Stimulated activated CD8-positive, alpha-beta memory T cell treated with anti-CD3 and anti-CD28 coated beads, Interleukin-12 subunit alpha, Interleukin-12 subunit beta, amount 100 ng/mL, for 24 hours (primary cell): Measurements from ENCODE around the gene TIMM23B.
"Not testable (repeated sequence)": the region's sequence is repeated elsewhere in the genome, so short reads cannot be mapped to it uniquely, and the experiment has no call there.

Source experiments
- DNase-seq: peaks from one replicate; pipeline ENCODE4 v3.0.0-alpha.2; 2020; ENCODE audit errors: extremely low read depth

Gene TIMM23B

GRCh38 chr10:49977756-49978155, 35.9 kb downstream of the TIMM23B start:
- not testable (repeated sequence) for DNase-seq

GRCh38 chr10:49987207-49987606, 45.4 kb downstream of the TIMM23B start:
- not testable (repeated sequence) for DNase-seq

DNA sequence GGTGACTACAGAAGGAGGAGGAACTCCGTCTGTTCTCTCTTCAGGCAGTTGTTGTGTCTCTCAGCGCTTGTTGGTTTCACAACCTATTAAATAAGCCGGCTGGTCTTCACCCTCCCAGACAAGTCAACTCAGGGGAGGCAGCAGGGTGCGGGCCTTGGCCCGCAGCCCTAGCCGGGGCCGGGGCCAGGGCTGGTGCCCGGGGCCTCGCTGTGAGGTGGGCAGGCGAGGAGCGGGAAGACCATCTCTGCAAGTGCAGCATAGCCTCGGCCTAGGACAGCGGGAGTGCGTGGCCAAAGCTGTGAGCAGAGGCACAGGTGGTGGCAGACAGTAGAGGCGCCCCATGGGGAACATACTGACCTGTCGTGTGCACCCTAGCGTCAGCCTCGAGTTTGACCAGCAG, 46.5 kb downstream of the TIMM23B start, which contains the start of gene AGAP6:
Gene AGAP6 (plus strand): TSS at position 31 of the 400 bp plus-strand sequence. CDS start 310 bp downstream, at position 341.
- DNase-seq = not testable (repeated sequence)

- DNase-seq = not testable (repeated sequence)
Measured at GRCh38 chr10:49995321-49995720, 53.5 kb downstream of the TIMM23B start.

DNA sequence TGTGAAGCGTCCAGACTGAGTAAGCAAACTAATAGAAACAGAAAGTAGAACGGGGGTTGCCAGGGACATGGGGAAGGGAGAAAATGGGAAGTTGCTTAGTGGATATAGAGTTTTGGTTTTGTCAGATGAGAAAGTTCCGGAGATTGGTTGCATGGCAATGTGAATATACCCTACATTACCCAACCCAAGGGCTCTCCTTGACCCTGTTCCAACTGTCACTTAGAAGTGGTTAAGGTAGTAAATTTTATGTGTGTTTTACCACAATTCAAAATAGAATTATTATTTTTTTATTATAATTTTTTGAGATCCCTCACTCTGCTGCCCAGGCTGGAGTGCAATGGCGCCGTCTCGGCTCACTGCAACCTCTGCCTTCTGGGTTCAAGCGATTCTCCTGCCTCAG, 72.2 kb downstream of the TIMM23B start:
- not testable (repeated sequence) for DNase-seq

DNA sequence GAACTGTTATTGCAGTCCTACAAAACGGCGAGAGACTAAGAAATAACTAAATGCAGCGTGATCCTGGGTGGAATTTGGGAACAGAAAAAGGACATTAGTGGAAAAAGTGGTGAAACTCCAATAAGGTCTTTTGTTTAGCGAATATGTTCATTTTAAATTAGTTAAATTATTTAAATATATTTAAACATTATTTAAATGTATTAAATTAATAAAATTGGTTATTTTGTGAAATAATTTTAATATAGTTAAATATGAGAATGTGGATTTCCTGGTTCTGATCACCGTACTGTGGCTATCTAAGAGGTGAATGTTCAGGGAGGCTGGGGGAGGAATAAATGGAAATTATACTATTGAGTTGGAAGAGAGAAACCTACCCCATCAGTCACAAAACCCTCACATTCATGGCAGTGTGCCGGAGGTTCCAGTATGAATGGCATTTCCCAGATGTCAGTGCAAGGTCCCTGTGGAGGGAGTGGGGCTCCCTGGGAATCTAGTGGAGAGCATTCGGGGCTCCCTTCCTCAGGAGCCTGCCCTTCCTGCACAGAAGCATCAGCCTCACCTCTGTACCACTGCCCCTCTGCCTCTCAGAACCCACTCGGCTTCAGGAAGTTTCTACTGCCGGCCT, 73.9 kb downstream of the TIMM23B start:
- DNase-seq = not testable (repeated sequence)

- not testable (repeated sequence) for DNase-seq
Measured at GRCh38 chr10:50016926-50017325, 75.1 kb downstream of the TIMM23B start.

DNA sequence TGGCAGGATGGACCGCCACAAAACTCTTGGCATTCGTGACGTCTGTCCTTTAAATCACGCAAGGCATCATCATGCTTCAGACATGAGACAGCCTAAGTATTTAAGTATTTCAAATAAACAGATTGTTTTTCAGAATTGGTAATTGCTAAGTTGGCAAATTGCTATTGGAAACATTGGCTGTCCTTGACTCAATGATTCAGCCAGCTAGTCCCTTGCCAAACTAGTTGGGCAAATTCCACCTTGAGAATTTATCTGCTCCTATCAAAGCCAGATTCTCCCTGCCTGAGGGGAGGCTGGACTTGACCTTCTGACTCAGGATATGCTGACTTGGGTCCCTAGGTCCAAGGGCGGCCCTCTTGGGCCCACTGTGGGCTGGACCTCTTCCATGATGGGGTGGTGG, 75.8 kb downstream of the TIMM23B start:
- not testable (repeated sequence) for DNase-seq

GRCh38 chr10:50019279-50019678, 77.4 kb downstream of the TIMM23B start:
- not testable (repeated sequence) for DNase-seq

GRCh38 chr10:50020451-50021024, 78.7 kb downstream of the TIMM23B start:
- not testable (repeated sequence) for DNase-seq

- DNase-seq = no peak
Measured at GRCh38 chr10:50021646-50022045, 79.8 kb downstream of the TIMM23B start.
